HEK293T (cell line): Measurements from ENCODE around the gene AVPR2.

ENCODE experiments used
- FOXM1 ChIP-seq: fragments of 450-650 bp; IDR thresholded peaks from 2 replicates; pipeline ENCODE4 v1.6.1; 2017; ENCODE audit warnings: mild to moderate bottlenecking, borderline replicate concordance
- HDGF ChIP-seq: fragments of 450-650 bp; IDR thresholded peaks from 2 replicates; pipeline ENCODE4 v1.6.1; 2017; ENCODE audit warnings: antibody characterized with exemption, borderline replicate concordance

DNA sequence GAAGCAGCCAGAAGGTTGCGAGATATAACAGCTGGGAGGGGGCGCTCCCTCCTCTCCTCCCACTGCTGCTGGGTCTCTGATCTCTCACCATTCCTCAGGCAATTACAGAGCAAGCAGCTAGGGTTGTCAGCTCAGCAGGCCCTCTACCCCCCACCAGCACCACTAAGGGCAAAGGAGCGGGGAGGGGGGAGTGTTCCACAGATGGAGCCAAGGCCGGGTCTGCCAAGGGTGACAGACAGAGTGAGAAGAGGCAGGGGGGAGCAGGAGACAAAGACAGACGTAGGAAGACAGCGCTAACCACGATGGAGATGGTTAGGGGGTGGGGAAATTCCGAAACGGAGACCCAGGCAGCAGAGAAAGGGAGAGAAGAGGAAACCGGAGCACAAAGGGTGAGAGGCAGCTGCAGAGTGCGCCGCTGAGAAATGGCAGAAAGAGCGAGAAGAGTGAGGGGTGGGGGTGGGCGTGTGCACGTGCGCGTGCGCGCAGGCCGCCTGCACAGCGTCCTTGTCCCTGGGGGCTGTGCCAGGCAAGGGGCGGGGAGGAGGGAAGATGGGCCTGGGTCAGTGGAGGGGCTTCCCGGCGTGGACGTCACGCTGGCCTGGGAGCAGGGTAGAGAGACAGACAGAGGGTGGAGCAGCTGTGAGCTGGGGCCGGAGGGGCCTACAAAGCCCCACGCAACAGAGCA lies 25.4 kb upstream of the AVPR2 start:
- no peak for TF ChIP-seq FOXM1
- no peak for TF ChIP-seq HDGF
